ENCODE results near the gene BFSP2. TPM values are rescaled to one million over a fixed set of nuclear protein-coding genes. Genes with fewer than 3 reads are reported as not detected.
"Not testable (repeated sequence)": the region's sequence is repeated elsewhere in the genome, so short reads cannot be mapped to it uniquely, and the experiment has no call there.

BFSP2 gene
- total RNA-seq, 1 donor from 2014 or later = not detected

DNA sequence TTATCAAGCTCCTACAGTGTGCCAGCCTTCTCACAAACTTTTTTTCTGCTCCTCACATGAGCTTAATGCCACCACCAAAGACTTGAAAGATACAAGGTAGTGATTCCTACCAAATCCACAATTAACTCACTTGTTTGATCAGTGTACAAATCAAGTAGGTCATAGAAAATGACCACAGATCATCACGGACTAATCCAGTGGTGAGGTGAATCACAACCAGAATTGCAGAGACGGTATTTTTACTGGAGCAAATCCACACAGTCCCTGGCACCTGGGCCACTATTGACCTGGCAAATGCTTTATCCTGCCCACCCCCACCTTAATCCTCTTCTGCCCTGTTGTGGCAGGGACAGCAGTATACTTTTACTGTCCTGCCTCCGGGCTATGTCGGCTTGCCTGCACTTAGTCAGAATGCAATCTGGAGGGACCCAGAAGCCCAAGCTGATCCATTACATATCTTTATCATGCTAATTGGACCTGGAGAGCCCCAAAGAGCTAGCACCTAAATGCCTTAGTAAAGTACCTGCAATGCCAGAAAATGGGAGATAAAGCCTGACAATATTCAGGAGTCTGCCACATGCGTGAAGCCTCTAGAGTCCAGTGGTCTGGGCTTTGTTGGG is 89.7 kb downstream of the BFSP2 start:
- Mint-ChIP-seq H3K4me1 (ENCODE audit: unreplicated experiment) (peaks cover 14% of the 10 kb centered on the region), H3K27me3 (peaks cover 5% of the 10 kb centered on the region), H3K4me3 (no peak overlapping the region), H3K9me3 (no peaks in the 10 kb centered on the region), H3K27ac (no peak overlapping the region), H3K36me3 (no peaks in the 10 kb centered on the region)
- TF ChIP-seq, protein P1, sequence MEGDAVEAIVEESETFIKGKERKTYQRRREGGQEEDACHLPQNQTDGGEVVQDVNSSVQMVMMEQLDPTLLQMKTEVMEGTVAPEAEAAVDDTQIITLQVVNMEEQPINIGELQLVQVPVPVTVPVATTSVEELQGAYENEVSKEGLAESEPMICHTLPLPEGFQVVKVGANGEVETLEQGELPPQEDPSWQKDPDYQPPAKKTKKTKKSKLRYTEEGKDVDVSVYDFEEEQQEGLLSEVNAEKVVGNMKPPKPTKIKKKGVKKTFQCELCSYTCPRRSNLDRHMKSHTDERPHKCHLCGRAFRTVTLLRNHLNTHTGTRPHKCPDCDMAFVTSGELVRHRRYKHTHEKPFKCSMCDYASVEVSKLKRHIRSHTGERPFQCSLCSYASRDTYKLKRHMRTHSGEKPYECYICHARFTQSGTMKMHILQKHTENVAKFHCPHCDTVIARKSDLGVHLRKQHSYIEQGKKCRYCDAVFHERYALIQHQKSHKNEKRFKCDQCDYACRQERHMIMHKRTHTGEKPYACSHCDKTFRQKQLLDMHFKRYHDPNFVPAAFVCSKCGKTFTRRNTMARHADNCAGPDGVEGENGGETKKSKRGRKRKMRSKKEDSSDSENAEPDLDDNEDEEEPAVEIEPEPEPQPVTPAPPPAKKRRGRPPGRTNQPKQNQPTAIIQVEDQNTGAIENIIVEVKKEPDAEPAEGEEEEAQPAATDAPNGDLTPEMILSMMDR (conservative IDR thresholded peaks at IDR 0.05) = no peak
- no peak for DNase-seq (ENCODE audit: extremely low spot score, unreplicated experiment)

DNA sequence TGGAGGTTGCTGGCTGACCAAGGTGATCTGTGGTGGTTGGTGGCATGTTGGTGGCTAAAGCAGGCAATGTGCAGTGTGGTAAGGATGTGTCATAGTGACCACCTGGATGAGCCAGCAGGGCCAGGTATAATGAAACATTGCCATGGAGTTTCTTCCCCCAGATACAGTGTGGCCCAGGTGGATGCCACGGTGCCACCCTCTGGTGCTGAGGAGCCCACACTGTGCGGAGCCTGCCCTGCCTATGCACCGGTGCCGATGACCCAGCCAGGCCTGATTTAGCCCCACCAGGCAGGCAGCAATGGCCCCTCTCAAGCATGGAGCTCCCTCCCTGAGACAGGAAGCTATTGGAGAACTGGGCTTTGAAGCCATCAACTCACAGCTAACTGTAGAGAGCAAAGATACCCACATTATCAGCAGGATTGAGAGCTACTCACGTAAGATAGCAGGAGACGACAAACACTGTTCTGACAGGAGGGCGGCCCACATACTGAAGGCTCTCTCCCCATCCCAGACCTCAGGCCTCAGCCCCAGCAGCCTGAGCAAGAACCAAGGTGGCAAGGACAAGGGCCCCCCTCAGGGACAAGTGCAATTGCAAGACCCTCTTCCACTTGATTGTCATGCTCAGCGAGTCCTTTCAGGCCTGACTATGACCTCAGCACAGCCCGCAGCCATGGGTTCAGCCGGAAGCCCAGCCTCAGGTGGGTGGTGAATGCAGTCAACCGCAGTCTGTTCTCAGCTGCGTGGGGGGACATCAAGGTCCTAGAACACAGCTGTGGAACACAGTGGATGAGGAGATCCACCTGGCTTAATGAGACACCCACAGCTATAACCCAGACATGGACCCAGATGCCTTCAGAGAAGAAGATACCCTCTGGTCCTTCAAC is 90.9 kb downstream of the BFSP2 start:
- Mint-ChIP-seq H3K9me3 (no peaks in the 10 kb centered on the region), H3K4me1 (ENCODE audit: unreplicated experiment) (peaks cover 14% of the 10 kb centered on the region), H3K4me3 (no peak overlapping the region), H3K36me3 (no peaks in the 10 kb centered on the region), H3K27me3 (peaks cover 5% of the 10 kb centered on the region), H3K27ac (no peak overlapping the region)
- TF ChIP-seq, protein P1 (conservative IDR thresholded peaks at IDR 0.05) = no peak
- DNase-seq (ENCODE audit: extremely low spot score, unreplicated experiment) = no peak

DNA sequence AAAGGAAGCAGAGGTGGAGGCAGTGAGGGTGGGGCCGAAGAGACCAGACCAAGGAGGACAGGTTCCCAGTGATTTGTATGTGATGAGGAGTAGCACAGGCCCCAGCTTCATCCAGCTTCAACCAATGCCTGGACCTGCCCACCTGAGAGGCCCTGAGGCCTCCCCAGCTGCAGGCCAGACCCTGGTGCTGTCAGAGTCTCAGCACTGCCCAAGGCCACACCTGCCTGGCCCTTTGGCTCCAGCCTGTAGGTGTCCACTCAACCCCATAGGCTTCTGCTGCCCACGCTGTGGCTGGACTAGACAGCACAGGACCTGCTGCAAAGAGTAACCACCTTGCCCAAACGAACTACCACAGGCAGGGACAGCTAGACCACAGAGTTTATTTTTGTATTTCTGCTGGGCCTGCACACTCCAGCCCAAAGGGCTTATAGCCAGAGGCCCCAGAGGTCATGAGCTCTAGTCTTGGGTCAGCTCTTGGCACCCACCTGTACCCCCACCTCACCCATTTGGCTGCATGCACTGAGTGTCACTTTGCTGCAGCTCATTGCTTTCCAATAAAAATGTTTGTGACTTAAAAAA is 91.7 kb downstream of the BFSP2 start:
- no peak overlapping the region for H3K4me3 Mint-ChIP-seq
- no peak overlapping the region for H3K27ac Mint-ChIP-seq
- no peak for DNase-seq (ENCODE audit: extremely low spot score, unreplicated experiment)
- peaks cover 14% of the 10 kb centered on the region for H3K4me1 Mint-ChIP-seq (ENCODE audit: unreplicated experiment)
- H3K36me3 Mint-ChIP-seq = no peaks in the 10 kb centered on the region
- TF ChIP-seq, protein P1 (conservative IDR thresholded peaks at IDR 0.05) = no peak
- peaks cover 5% of the 10 kb centered on the region for H3K27me3 Mint-ChIP-seq
- no peaks in the 10 kb centered on the region for H3K9me3 Mint-ChIP-seq

DNA sequence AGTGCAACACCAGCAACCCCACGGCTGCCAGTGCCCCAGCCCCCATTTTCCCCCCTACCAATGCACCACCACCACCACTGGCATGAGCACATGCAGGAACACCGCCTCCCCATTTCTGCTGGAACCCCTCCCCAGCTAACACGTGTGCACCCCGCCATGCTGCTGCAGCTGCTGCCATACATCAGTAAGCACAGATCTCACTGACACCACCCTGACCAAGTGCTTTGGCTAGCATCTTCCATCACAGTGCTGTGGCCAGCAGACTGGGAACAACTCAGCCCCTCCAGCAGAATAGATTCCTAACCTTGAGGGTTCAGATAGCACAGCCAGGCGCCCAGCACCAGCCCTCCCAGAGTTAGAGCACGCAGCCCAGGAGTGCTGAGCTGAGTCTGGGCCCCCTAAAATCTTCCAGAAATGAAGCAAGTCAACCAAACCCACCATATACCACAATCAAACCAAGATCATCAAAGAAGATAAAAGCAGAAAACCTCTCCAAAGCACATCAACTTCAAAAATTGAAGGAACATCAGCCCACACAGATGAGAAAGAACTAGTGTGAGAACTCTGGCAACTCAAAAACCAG is 92.4 kb downstream of the BFSP2 start:
- TF ChIP-seq, protein P1 (conservative IDR thresholded peaks at IDR 0.05) = no peak
- Mint-ChIP-seq H3K9me3 (no peaks in the 10 kb centered on the region), H3K27me3 (peaks cover 5% of the 10 kb centered on the region), H3K27ac (no peak overlapping the region), H3K4me1 (ENCODE audit: unreplicated experiment) (peaks cover 14% of the 10 kb centered on the region), H3K36me3 (no peaks in the 10 kb centered on the region), H3K4me3 (no peak overlapping the region)
- no peak for DNase-seq (ENCODE audit: extremely low spot score, unreplicated experiment)

DNA sequence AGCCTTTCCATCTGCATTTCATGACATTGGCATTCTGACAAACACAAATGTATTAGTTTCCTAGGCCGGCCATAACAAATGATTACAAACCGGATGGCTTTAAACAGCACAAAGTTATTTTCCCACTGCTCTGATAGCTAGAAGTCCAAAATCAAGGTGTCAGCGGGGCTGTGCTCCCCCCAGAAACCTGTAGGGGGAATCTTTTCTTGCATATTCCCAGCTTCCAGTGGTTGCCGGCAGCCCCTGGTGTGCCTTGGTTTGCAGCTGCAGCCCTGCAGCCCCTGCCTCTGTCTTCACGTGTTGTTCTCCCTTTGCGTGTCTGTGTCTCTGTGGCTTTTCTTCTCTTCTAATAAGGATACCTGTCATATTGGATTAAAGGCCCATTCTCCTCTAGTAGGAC is 94.6 kb downstream of the BFSP2 start:
- no peak overlapping the region for H3K4me3 Mint-ChIP-seq
- H3K9me3 Mint-ChIP-seq = no peaks in the 10 kb centered on the region
- DNase-seq (ENCODE audit: extremely low spot score, unreplicated experiment) = no peak

DNA sequence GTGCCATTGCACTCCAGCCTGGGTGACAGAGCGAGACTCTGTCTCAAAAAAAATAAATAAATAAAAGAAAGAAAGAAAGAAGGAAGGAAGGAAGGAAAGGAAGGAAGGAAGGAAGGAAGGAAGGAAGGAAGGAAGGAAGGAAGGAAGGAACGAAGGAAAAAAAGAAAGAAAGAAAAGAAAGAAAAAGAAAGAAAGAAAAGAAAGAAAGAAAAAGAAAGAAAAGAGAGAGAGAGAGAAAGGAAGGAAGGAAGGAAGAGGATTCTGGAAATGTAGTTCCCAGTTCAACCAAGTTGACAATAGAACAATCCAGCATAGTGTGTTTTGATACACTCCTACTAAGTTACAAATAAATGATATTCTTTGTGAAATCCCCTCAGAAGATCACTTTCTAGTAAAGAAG is 102.7 kb downstream of the BFSP2 start:
- not testable (repeated sequence) for H3K4me3 Mint-ChIP-seq; H3K9me3 Mint-ChIP-seq; H3K36me3 Mint-ChIP-seq; DNase-seq (ENCODE audit: extremely low spot score, unreplicated experiment); H3K27ac Mint-ChIP-seq
- H3K4me1 Mint-ChIP-seq (ENCODE audit: unreplicated experiment) = peaks cover 15% of the 10 kb centered on the region
- H3K27me3 Mint-ChIP-seq = peaks cover 24% of the 10 kb centered on the region

More for the DNA sequence above, 94.6 kb downstream of the BFSP2 start:
- TF ChIP-seq, protein P1 (conservative IDR thresholded peaks at IDR 0.05) = peak; percentile 64
- Mint-ChIP-seq H3K4me1 (ENCODE audit: unreplicated experiment) (peaks cover 4% of the 10 kb centered on the region), H3K36me3 (no peaks in the 10 kb centered on the region), H3K27me3 (peaks cover 9% of the 10 kb centered on the region), H3K27ac (no peak overlapping the region)

All from type B pancreatic cell (in vitro differentiated cells).